Activated CD8-positive, alpha-beta memory T cell treated with anti-CD3 and anti-CD28 coated beads, Interleukin-2, amount 50 U/mL, for 24 hours (primary cell): ENCODE measurements around the gene PTPMT1.
"Not testable (repeated sequence)": the region's sequence is repeated elsewhere in the genome, so short reads cannot be mapped to it uniquely, and the experiment has no call there.

ENCODE experiments used
- DNase-seq: peaks from one replicate; pipeline ENCODE4 v3.0.0-alpha.2; 2020; ENCODE audit errors: extremely low read depth

PTPMT1 gene

GRCh38 chr11:47546274-47546673, 19.1 kb upstream of the PTPMT1 start:
- not testable (repeated sequence) for DNase-seq

- no peak for DNase-seq
These were observed 14.9 kb upstream of the PTPMT1 start for GRCh38 chr11:47550288-47551047.

GRCh38 chr11:47551086-47551485, 14.3 kb upstream of the PTPMT1 start:
- DNase-seq: no peak

- no peak for DNase-seq
These were observed 13.3 kb upstream of the PTPMT1 start for GRCh38 chr11:47552056-47552565.

- DNase-seq: peak; percentile 83
These were observed 12.6 kb upstream of the PTPMT1 start, which contains the start of gene CELF1 for GRCh38 chr11:47552566-47553405. TSS of gene CELF1 (minus strand) at chr11:47553132. CDS start at chr11:47499523, 53,609 bp downstream.

- DNase-seq: no peak
These were observed 12.0 kb upstream of the PTPMT1 start for GRCh38 chr11:47553406-47553743.

- DNase-seq: not testable (repeated sequence)
These were observed 8.4 kb upstream of the PTPMT1 start for GRCh38 chr11:47557004-47557403.

- no peak for DNase-seq
These were observed 6.7 kb upstream of the PTPMT1 start for GRCh38 chr11:47558695-47559094.

- DNase-seq: no peak
These were observed 5.0 kb upstream of the PTPMT1 start for GRCh38 chr11:47560426-47560825.

- not testable (repeated sequence) for DNase-seq
These were observed 3.0 kb upstream of the PTPMT1 start for GRCh38 chr11:47562393-47562792.

- DNase-seq: not testable (repeated sequence)
These were observed 1.0 kb upstream of the PTPMT1 start for GRCh38 chr11:47564366-47564765.

- no peak for DNase-seq
These were observed 463 bp upstream of the PTPMT1 start for GRCh38 chr11:47564933-47565339.

- DNase-seq: no peak
These were observed 825 bp downstream of the PTPMT1 start for GRCh38 chr11:47566149-47566698.

- DNase-seq: no peak
These were observed 4.2 kb downstream of the PTPMT1 start for GRCh38 chr11:47569646-47570045.

GRCh38 chr11:47570651-47571356, 5.4 kb downstream of the PTPMT1 start:
- no peak for DNase-seq

- no peak for DNase-seq
These were observed 5.9 kb downstream of the PTPMT1 start for GRCh38 chr11:47571357-47571729.

- DNase-seq: no peak
These were observed 6.5 kb downstream of the PTPMT1 start for GRCh38 chr11:47571895-47572294.

GRCh38 chr11:47572715-47573255, 7.4 kb downstream of the PTPMT1 start:
- no peak for DNase-seq

- no peak for DNase-seq
These were observed 7.9 kb downstream of the PTPMT1 start for GRCh38 chr11:47573321-47573720.

GRCh38 chr11:47577460-47578041, 12.2 kb downstream of the PTPMT1 start:
- no peak for DNase-seq
